ENCODE measurements around the gene KRTAP1-1. TPM values are rescaled to one million over a fixed set of nuclear protein-coding genes. Genes with fewer than 3 reads are reported as not detected.

KRTAP1-1 gene
- total and polyA plus RNA-seq, 2 of the 4 experiments (the other 2 are of a cell fraction), result 0.90 to 1.2 TPM

- Histone ChIP-seq H2BK5ac (ENCODE audit: low read depth, low read length, poor library complexity, severe bottlenecking) (no peak overlapping the region), H2AK5ac (ENCODE audit: low read depth, low read length) (no peak overlapping the region), H2BK120ac (ENCODE audit: low read depth, low read length) (no peak overlapping the region), H3K14ac (replicated peaks; ENCODE audit: low read depth, low read length) (no peak overlapping the region), H4K20me1 (ENCODE audit: insufficient read depth, low read length) (no peaks in the 10 kb centered on the region), H3K36me3 (ENCODE audit: control insufficient read depth, insufficient read depth, low read length) (no peaks in the 10 kb centered on the region), H3K18ac (ENCODE audit: low read depth, low read length) (no peak overlapping the region), H3K4ac (ENCODE audit: low read depth, low read length) (no peak overlapping the region), H3K9me3 (ENCODE audit: control insufficient read depth, insufficient read depth, low read length) (no peaks in the 10 kb centered on the region; the same call in 1 of the 2 replicates), H3K27me3 (ENCODE audit: control insufficient read depth, insufficient read depth, low read length) (no peaks in the 10 kb centered on the region; the same call in 1 of the 2 replicates), H3K79me1 (ENCODE audit: low read depth in 1 of 2, low read length in 2 of 2) (no peaks in the 10 kb centered on the region), H4K91ac (ENCODE audit: insufficient read depth, low read depth, low read length) (no peak overlapping the region; the same call in 1 of the 2 replicates), H3K23ac (ENCODE audit: low read depth, low read length) (no peak overlapping the region), H3K9ac (ENCODE audit: low read depth, low read length) (no peak overlapping the region), H3K27ac (ENCODE audit: insufficient read depth, low read length) (no peak overlapping the region), H3K4me1 (ENCODE audit: control insufficient read depth, insufficient read depth, low read length) (peaks cover 1% of the 10 kb centered on the region; the same call in 1 of the 2 replicates), H3K56ac (ENCODE audit: extremely low read depth, insufficient read depth, low read length) (no peak overlapping the region), H3K4me2 (ENCODE audit: low read depth, low read length) (no peak overlapping the region), H2BK15ac (ENCODE audit: low read depth, low read length) (no peak overlapping the region), H2AFZ (replicated peaks; ENCODE audit: low read length, poor library complexity) (no peak overlapping the region), H2BK20ac (ENCODE audit: low read depth, low read length) (no peak overlapping the region), H3K9me1 (ENCODE audit: insufficient read depth, low read length) (no peaks in the 10 kb centered on the region; the same call in 1 of the 2 replicates), H3K4me3 (ENCODE audit: insufficient read depth, low read depth, low read length) (no peak overlapping the region), H4K5ac (ENCODE audit: low read depth, low read length) (no peak overlapping the region), H4K8ac (ENCODE audit: low read depth in 2 of 2, low read length in 2 of 2) (no peak overlapping the region), H2AK9ac (replicated peaks; ENCODE audit: low read depth, low read length, poor library complexity) (no peak overlapping the region)
- 100% methylated on average over 6 of the region's 13 CpGs; no CpG with 5 or more reads in 1 of the 2 experiments for WGBS, 2 experiments (ENCODE audit: extremely low coverage in 2 of 2, insufficient read length in 1 of 2)
- no peak for DNase-seq
- POLR2A ChIA-PET (ENCODE audit: unreplicated experiment), result no interaction called here
- dilution Hi-C loops (cut with HindIII; ENCODE audit: low sequenced_read_pairs, unreplicated experiment), result no loop called here
- CTCF ChIA-PET, result no interaction called here
- ATAC-seq (ENCODE audit: low read depth), result no peak
- intact Hi-C loops (cut with micrococcal nuclease), result no loop called here
- in situ Hi-C loops (cut with MboI; ENCODE audit: low sequenced_read_pairs), result no loop called here
- no TSS peak for BruUV-seq (replicated peaks)
- no peak for TF ChIP-seq POLR2A (IDR thresholded peaks at IDR 0.05; ENCODE audit: low read depth, low read length)
- no peak for TF ChIP-seq SMC3 (IDR thresholded peaks at IDR 0.05; ENCODE audit: low read depth, low read length)
- no peak for TF ChIP-seq RFX5 (IDR thresholded peaks at IDR 0.05; ENCODE audit: low read depth, low read length)
- no peak for TF ChIP-seq MAZ (IDR thresholded peaks at IDR 0.05; ENCODE audit: borderline replicate concordance, low read depth, low read length)
- no peak for TF ChIP-seq USF2 (IDR thresholded peaks at IDR 0.05; ENCODE audit: low read depth, low read length)
- no peak for TF ChIP-seq RCOR1 (IDR thresholded peaks at IDR 0.05; ENCODE audit: insufficient replicate concordance, low read length)
- TF ChIP-seq CTCF (conservative IDR thresholded peaks at IDR 0.05; ENCODE audit: low read depth, low read length), result no peak
- no peak for TF ChIP-seq BHLHE40 (IDR thresholded peaks at IDR 0.05; ENCODE audit: low read depth, low read length)
- TF ChIP-seq FOS (IDR thresholded peaks at IDR 0.05; ENCODE audit: low read depth, low read length), result no peak
- no peak for TF ChIP-seq ELK1 (IDR thresholded peaks at IDR 0.05; ENCODE audit: borderline replicate concordance, low read depth, low read length)
- no peak for TF ChIP-seq RAD21 (IDR thresholded peaks at IDR 0.05; ENCODE audit: low read length)
- TF ChIP-seq NFE2L2 (IDR thresholded peaks at IDR 0.05; ENCODE audit: low read depth, low read length), result no peak
- no peak for TF ChIP-seq MAFK (IDR thresholded peaks at IDR 0.05; ENCODE audit: low read depth, low read length)
- TF ChIP-seq CEBPB (IDR thresholded peaks at IDR 0.05; ENCODE audit: low read depth, low read length), result no peak
- no peak for TF ChIP-seq CHD1 (IDR thresholded peaks at IDR 0.05; ENCODE audit: low read depth, low read length)
- TF ChIP-seq MXI1 (IDR thresholded peaks at IDR 0.05; ENCODE audit: borderline replicate concordance, low read depth, low read length), result no peak
These were observed 24.6 kb downstream of the KRTAP1-1 start for GRCh38 chr17:41016578-41017215.
